Measurements from ENCODE around the gene MGAT3. TPM values are rescaled to one million over a fixed set of nuclear protein-coding genes. Genes with fewer than 3 reads are reported as not detected.

Gene MGAT3
- total RNA-seq, 1 experiment from 2014 or later, result 0.20 TPM

- ChIA-PET POLR2A (interaction anchor here (0.7 to 1.3 kb wide), 19 partner anchors 9 to 631 kb away, joined by 3 to 37 read pairs (median 4); partner anchors contain the start of genes MIEF1, RPL3 and RPS19BP1), CTCF (interaction anchor here (0.7 to 1.2 kb wide), 4 partner anchors 10 to 517 kb away, joined by 3 to 13 read pairs (median 4); no protein-coding TSS in a partner anchor), RAD21 (ENCODE audit: low non-redundant PET in 1 of 2, low total read pairs in 2 of 2, uncharacterized antibody in 2 of 2, unreplicated experiment in 2 of 2) (interaction anchor here (0.7 to 1.0 kb wide), 2 partner anchors 18 kb away, joined by 3 read pairs; partner anchors contain the start of gene MIEF1 (in 2 of the 2))
- Histone ChIP-seq H3K4me2 (ENCODE audit: low read length) (peak overlapping the region; percentile 75), H3K9me3 (ENCODE audit: control insufficient read depth in 1 of 2, insufficient read depth in 1 of 2, low read depth in 1 of 2, low read length in 2 of 2) (no peaks in the 10 kb centered on the region), H3K79me2 (ENCODE audit: insufficient read depth, low read length) (peaks cover 63% of the 10 kb centered on the region), H3K4me3 (replicated peaks in 1 of 2; ENCODE audit: low read depth in 1 of 2, low read length in 2 of 2) (peak overlapping the region; percentile 85 to 92), H3K9me2 (ENCODE audit: insufficient read depth) (no peaks in the 10 kb centered on the region), H4K20me1 (ENCODE audit: insufficient read depth) (peaks cover 17% of the 10 kb centered on the region; the same call in 1 of the 2 replicates), H3K36me3 (ENCODE audit: control insufficient read depth in 1 of 2, insufficient read depth in 2 of 2, low read length in 2 of 2) (peaks cover 29 to 59% of the 10 kb centered on the region in 2 experiments; a peak in 3 of 4 replicates), H3K27me3 (ENCODE audit: insufficient read depth, low read length) (no peaks in the 10 kb centered on the region), H2AFZ (ENCODE audit: low read depth, low read length, poor library complexity, severe bottlenecking) (no peak overlapping the region), H3K27ac (ENCODE audit: low read depth, low read length) (peak overlapping the region; percentile 99), H3K4me1 (ENCODE audit: control insufficient read depth in 1 of 2, insufficient read depth in 2 of 2, low read length in 2 of 2) (peaks cover 17 to 41% of the 10 kb centered on the region in 2 experiments), H3K9ac (ENCODE audit: low read length) (peak overlapping the region; percentile 96)
- intact Hi-C loops (cut with micrococcal nuclease), result loop anchor here (2.0 to 5.0 kb wide), 2 partner anchors 17 to 202 kb away; partner anchors contain the start of genes MIEF1 and RPL3
- TF ChIP-seq, protein P1, sequence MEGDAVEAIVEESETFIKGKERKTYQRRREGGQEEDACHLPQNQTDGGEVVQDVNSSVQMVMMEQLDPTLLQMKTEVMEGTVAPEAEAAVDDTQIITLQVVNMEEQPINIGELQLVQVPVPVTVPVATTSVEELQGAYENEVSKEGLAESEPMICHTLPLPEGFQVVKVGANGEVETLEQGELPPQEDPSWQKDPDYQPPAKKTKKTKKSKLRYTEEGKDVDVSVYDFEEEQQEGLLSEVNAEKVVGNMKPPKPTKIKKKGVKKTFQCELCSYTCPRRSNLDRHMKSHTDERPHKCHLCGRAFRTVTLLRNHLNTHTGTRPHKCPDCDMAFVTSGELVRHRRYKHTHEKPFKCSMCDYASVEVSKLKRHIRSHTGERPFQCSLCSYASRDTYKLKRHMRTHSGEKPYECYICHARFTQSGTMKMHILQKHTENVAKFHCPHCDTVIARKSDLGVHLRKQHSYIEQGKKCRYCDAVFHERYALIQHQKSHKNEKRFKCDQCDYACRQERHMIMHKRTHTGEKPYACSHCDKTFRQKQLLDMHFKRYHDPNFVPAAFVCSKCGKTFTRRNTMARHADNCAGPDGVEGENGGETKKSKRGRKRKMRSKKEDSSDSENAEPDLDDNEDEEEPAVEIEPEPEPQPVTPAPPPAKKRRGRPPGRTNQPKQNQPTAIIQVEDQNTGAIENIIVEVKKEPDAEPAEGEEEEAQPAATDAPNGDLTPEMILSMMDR (IDR thresholded peaks at IDR 0.05 in 2 of 3, conservative IDR thresholded peaks at IDR 0.05 in 1 of 3; ENCODE audit: borderline replicate concordance in 1 of 3, insufficient read depth in 1 of 3, low read depth in 2 of 3, low read length in 2 of 3), result peak in 1 of 3 experiments; percentile 34; a peak in 1 of 6 replicates
- TF ChIP-seq POLR2AphosphoS5 (IDR thresholded peaks at IDR 0.05; ENCODE audit: low read depth, low read length), result peak; percentile 67
- no peak for TF ChIP-seq SIN3A (IDR thresholded peaks at IDR 0.05; ENCODE audit: low read depth)
- TF ChIP-seq ZFX (IDR thresholded peaks at IDR 0.05), result peak; percentile 87
- TF ChIP-seq POLR2A (IDR thresholded peaks at IDR 0.05; ENCODE audit: borderline replicate concordance, extremely low read depth, insufficient read depth, insufficient read length), result peak; percentile 11
- TF ChIP-seq, protein P2, sequence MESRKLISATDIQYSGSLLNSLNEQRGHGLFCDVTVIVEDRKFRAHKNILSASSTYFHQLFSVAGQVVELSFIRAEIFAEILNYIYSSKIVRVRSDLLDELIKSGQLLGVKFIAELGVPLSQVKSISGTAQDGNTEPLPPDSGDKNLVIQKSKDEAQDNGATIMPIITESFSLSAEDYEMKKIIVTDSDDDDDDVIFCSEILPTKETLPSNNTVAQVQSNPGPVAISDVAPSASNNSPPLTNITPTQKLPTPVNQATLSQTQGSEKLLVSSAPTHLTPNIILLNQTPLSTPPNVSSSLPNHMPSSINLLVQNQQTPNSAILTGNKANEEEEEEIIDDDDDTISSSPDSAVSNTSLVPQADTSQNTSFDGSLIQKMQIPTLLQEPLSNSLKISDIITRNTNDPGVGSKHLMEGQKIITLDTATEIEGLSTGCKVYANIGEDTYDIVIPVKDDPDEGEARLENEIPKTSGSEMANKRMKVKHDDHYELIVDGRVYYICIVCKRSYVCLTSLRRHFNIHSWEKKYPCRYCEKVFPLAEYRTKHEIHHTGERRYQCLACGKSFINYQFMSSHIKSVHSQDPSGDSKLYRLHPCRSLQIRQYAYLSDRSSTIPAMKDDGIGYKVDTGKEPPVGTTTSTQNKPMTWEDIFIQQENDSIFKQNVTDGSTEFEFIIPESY (IDR thresholded peaks at IDR 0.05; ENCODE audit: extremely low read depth, insufficient replicate concordance, low read length), result peak; percentile 92
- TF ChIP-seq RAD21 (IDR thresholded peaks at IDR 0.05; ENCODE audit: low read depth), result no peak
- TSS peak; percentile 88 for BruUV-seq (replicated peaks)
- ATAC-seq (peak; percentile 81), DNase-seq (ENCODE audit: low read depth, low spot score) (no peak)
These were observed 62.9 kb downstream of the MGAT3 start for GRCh38 chr22:39519681-39520225.

All from HCT116 (cell line).